Measurements from ENCODE around the gene TCL1A. TPM values are rescaled to one million over a fixed set of nuclear protein-coding genes. Genes with fewer than 3 reads are reported as not detected.
A peak's percentile ranks its signal among the peaks of the same experiment; 100 is the strongest.

Gene TCL1A
- total RNA-seq, 1 donor: not detected

DNA sequence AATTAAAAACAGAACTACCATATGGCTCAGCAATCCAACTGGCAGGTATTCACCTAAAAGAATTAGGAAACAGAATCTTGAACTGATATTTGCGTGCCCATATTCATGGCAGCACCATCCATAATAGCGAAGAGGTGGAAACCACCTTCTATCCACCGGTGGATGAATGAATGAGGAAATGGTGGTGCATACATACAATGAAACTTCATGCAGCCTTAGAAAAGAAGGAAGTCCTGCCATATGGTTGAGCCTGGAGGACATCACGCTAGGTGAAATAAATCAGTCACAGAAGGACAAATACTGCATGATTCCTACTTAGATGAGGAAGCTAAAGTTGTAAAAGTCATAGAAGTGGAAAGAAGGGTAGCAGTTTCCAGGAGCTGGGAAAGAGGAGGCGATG is 6.6 kb downstream of the TCL1A start:
- TF ChIP-seq, protein P1, sequence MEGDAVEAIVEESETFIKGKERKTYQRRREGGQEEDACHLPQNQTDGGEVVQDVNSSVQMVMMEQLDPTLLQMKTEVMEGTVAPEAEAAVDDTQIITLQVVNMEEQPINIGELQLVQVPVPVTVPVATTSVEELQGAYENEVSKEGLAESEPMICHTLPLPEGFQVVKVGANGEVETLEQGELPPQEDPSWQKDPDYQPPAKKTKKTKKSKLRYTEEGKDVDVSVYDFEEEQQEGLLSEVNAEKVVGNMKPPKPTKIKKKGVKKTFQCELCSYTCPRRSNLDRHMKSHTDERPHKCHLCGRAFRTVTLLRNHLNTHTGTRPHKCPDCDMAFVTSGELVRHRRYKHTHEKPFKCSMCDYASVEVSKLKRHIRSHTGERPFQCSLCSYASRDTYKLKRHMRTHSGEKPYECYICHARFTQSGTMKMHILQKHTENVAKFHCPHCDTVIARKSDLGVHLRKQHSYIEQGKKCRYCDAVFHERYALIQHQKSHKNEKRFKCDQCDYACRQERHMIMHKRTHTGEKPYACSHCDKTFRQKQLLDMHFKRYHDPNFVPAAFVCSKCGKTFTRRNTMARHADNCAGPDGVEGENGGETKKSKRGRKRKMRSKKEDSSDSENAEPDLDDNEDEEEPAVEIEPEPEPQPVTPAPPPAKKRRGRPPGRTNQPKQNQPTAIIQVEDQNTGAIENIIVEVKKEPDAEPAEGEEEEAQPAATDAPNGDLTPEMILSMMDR (IDR thresholded peaks at IDR 0.05; ENCODE audit: insufficient read depth, low read depth, low read length): no peak
- DNase-seq (ENCODE audit: low read depth): no peak
- H3K4me3 ChIP-seq (ENCODE audit: low read depth, low read length): no peak overlapping the region

DNA sequence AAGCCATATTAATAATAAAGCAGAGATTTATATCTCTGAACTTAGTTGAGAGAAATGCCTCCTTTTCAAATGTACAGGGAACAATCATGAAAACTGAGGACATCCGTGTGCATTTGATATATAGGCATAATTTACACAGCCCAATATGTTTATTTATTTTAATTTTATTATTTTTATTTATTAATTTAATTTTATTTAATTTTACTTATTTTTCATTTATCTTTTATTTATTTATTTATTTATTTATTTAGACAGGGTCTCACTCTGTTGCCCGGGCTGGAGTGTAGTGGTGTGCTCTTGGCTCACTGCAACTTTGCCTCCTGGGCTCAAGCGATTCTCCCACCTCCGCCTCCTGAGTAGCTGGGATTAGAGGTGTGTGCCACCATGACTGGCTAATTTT is 8.4 kb downstream of the TCL1A start:
- TF ChIP-seq, protein P1 (IDR thresholded peaks at IDR 0.05; ENCODE audit: insufficient read depth, low read depth, low read length): no peak
- H3K4me3 ChIP-seq (ENCODE audit: low read depth, low read length): no peak overlapping the region
- no peak for DNase-seq (ENCODE audit: low read depth)

DNA sequence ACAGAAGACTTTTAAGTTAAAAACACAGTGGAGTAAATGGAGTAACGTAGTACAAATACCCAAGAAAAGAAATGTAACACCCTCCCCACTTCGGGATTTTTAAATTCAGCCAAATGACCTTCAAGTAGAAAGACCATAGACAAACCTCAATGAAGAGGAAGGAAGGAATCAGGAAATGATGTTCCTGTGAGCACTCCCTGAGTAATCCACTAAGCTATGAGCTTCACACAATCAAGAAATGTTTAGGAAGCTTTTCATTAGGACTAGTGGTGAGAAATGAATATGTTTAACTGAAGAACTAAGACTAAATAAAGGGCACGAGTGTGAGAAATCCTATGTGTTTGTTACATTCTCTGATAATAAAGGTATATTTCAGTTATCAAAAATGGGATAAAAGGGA is 10.1 kb downstream of the TCL1A start:
- TF ChIP-seq, protein P1 (IDR thresholded peaks at IDR 0.05; ENCODE audit: insufficient read depth, low read depth, low read length): no peak
- H3K4me3 ChIP-seq (ENCODE audit: low read depth, low read length): no peak overlapping the region
- DNase-seq (ENCODE audit: low read depth): no peak

DNA sequence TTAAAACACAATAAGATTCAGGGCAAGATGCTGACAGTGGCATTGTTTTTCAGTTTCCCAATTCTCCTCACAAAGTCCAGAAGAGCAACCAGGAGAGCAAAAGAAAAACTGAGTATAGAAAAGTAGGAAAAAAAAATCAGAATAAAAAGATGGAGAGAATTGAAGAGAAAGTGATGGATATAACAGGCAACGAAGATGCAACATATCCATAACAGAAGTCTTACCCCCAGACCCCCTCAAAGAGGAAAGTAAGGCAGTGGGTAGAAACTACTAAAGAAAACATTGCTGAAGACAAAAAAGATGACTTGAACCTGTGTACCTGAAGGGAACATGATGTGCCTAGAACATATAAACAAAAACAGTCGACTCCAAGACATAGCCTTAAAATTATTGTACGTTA is 10.6 kb downstream of the TCL1A start:
- DNase-seq (ENCODE audit: low read depth): no peak
- H3K4me3 ChIP-seq (ENCODE audit: low read depth, low read length): no peak overlapping the region
- TF ChIP-seq, protein P1 (IDR thresholded peaks at IDR 0.05; ENCODE audit: insufficient read depth, low read depth, low read length): no peak

DNA sequence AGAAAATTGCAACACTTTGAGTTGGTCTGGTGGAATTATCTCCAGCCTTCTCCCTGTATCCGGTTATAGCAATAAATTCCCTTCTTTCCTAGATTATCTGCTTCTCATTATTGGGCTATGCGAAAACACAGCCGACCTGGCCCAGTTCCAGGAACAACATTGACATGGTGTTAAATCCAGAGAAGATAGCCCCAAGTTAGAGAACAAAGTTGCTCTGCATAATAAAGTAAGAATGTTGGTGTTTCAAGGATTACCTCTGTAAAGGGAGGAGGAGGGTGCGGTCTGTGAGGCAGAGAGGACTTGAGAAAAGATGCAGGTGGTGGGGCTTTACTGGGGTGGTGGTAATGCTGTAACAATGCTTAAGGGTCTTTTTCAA is 12.1 kb downstream of the TCL1A start:
- TF ChIP-seq, protein P1 (IDR thresholded peaks at IDR 0.05; ENCODE audit: insufficient read depth, low read depth, low read length): no peak
- peak; percentile 27 for DNase-seq (ENCODE audit: low read depth)
- H3K4me3 ChIP-seq (ENCODE audit: low read depth, low read length): no peak overlapping the region

DNA sequence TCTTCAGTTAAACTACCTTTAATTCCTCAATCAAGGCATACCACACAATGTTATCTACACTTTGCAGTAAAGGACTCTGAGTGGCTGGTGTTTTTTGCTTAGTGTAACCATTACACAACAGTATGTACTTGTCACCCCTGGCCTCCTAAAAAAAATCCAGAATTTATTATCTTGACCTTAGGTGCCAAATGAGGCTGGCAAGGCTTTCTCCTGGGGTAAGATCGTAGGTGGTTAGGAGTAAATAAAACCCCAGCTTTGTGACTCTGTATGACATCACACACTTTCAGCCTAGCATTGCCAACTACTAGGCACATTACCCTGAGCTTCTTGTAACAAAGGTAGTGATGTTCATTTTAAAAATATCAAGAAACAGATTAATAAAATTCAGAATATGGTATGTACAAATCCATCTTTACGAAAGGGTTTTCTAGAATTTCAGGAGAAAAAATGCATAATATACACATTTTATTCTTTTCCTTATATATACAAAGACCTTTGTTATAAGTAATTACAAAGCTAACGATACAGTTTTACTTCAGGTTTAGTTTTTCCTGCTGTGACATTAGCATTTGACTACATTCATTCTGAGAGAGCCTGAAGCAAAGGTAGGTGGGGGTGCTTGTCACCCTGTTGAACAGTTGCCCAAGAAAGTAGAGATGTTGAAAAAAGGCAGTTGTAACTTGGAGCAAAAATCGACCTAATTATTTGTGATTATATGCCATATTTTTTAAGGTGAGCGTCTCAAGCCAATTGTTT is 13.5 kb downstream of the TCL1A start:
- H3K4me3 ChIP-seq (ENCODE audit: low read depth, low read length): no peak overlapping the region
- TF ChIP-seq, protein P1 (IDR thresholded peaks at IDR 0.05; ENCODE audit: insufficient read depth, low read depth, low read length): no peak
- no peak for DNase-seq (ENCODE audit: low read depth)

DNA sequence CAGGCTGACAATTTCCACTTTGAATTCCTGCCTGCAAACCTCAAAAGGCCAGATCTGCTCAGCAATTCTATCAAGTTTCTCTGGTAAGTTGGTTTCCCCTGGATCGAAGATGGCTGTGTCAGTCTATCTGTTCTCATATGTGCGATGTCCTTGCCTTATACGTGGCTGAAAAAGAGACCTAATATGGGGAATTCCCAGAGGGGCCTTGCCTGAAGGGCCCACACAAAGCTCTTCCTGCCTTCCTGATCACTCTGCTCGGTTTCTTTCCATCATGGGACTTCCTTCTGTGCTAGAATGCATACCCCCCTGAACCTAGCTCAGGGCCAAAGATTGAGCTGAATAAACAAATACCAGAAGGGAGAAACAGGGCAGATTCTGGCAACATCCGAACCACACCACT is 14.5 kb downstream of the TCL1A start:
- no peak for DNase-seq (ENCODE audit: low read depth)
- TF ChIP-seq, protein P1 (IDR thresholded peaks at IDR 0.05; ENCODE audit: insufficient read depth, low read depth, low read length): no peak
- no peak overlapping the region for H3K4me3 ChIP-seq (ENCODE audit: low read depth, low read length)

Data from fibroblast of villous mesenchyme (primary cell).